HEK293T (cell line): ENCODE results near the gene MAPK8IP1.
A peak's percentile ranks its signal among the peaks of the same experiment; 100 is the strongest.
"Not testable (repeated sequence)": the region's sequence is repeated elsewhere in the genome, so short reads cannot be mapped to it uniquely, and the experiment has no call there.

Experiments used
- CTCF ChIA-PET: fragments of 350-600 bp; formaldehyde crosslinking; extraction: SDS; loops from one replicate; lab custom pipeline; 2021; ENCODE audit warnings: antibody characterized with exemption, inconsistent platforms; lab: Yijun Ruan, JAX
- POLR2A ChIA-PET: fragments of 350-600 bp; formaldehyde crosslinking; extraction: SDS; loops from one replicate; lab custom pipeline; 2020; ENCODE audit warnings: antibody characterized with exemption, inconsistent platforms; lab: Yijun Ruan, JAX
- DNase-seq: peaks from one replicate; pipeline ENCODE4 v3.0.0; 2012; ENCODE audit warnings: mixed read lengths; ENCODE audit errors: extremely low spot score
- ARNT ChIP-seq: fragments of 450-650 bp; IDR thresholded peaks from 2 replicates; pipeline ENCODE4 v1.6.1; 2017; ENCODE audit warnings: mild to moderate bottlenecking
- BHLHE40 ChIP-seq: fragments of 450-650 bp; IDR thresholded peaks from 2 replicates; pipeline ENCODE4 v1.6.1; 2016; ENCODE audit warnings: mild to moderate bottlenecking, moderate library complexity, borderline replicate concordance
- CTBP1 ChIP-seq: fragments of 450-650 bp; IDR thresholded peaks from 2 replicates; pipeline ENCODE4 v1.6.1; 2016; ENCODE audit warnings: borderline replicate concordance
- ELF4 ChIP-seq: fragments of 450-650 bp; IDR thresholded peaks from 2 replicates; pipeline ENCODE4 v1.6.1; 2017; ENCODE audit warnings: antibody characterized with exemption
- FOXA1 ChIP-seq: fragments of 450-650 bp; IDR thresholded peaks from 2 replicates; pipeline ENCODE4 v1.6.1; 2016; ENCODE audit warnings: mild to moderate bottlenecking
- FOXK2 ChIP-seq: fragments of 450-650 bp; IDR thresholded peaks from 2 replicates; pipeline ENCODE4 v1.6.1; 2016; ENCODE audit warnings: mild to moderate bottlenecking
- FOXM1 ChIP-seq: fragments of 450-650 bp; IDR thresholded peaks from 2 replicates; pipeline ENCODE4 v1.6.1; 2017; ENCODE audit warnings: mild to moderate bottlenecking, borderline replicate concordance
- HDGF ChIP-seq: fragments of 450-650 bp; IDR thresholded peaks from 2 replicates; pipeline ENCODE4 v1.6.1; 2017; ENCODE audit warnings: antibody characterized with exemption, borderline replicate concordance
- L3MBTL2 ChIP-seq: fragments of 450-650 bp; conservative IDR thresholded peaks from 2 replicates; pipeline ENCODE4 v1.6.1; 2016; ENCODE audit warnings: mild to moderate bottlenecking
- LEF1 ChIP-seq: fragments of 450-650 bp; IDR thresholded peaks from 2 replicates; pipeline ENCODE4 v1.6.1; 2017; ENCODE audit warnings: mild to moderate bottlenecking, borderline replicate concordance
- NFRKB ChIP-seq: fragments of 450-650 bp; IDR thresholded peaks from 2 replicates; pipeline ENCODE4 v1.6.1; 2016; ENCODE audit warnings: mild to moderate bottlenecking, moderate library complexity
- PKNOX1 ChIP-seq: fragments of 450-650 bp; IDR thresholded peaks from 2 replicates; pipeline ENCODE4 v1.6.1; 2016
- SP1 ChIP-seq: fragments of 450-650 bp; IDR thresholded peaks from 2 replicates; pipeline ENCODE4 v1.6.1; 2017
- SUZ12 ChIP-seq: fragments of 450-650 bp; IDR thresholded peaks from 2 replicates; pipeline ENCODE4 v1.6.1; 2016; ENCODE audit warnings: mild to moderate bottlenecking
- TARDBP ChIP-seq: fragments of 450-650 bp; IDR thresholded peaks from 2 replicates; pipeline ENCODE4 v1.6.1; 2016
- ZNF384 ChIP-seq: fragments of 450-650 bp; IDR thresholded peaks from 2 replicates; pipeline ENCODE4 v1.6.1; 2016

The MAPK8IP1 gene

GRCh38 chr11:45899448-45900174 is 14.2 kb downstream of the MAPK8IP1 start:
- DNase-seq: peak; percentile 90
- TF ChIP-seq BHLHE40: peak; percentile 69; the same call in 1 of the 2 replicates
- TF ChIP-seq SUZ12: no peak
- CTCF ChIA-PET: interaction anchor here (0.8 kb wide), 1 partner anchor 27 kb away, joined by 3 read pairs; no protein-coding TSS in a partner anchor
- POLR2A ChIA-PET: interaction anchor here (0.8 to 1.3 kb wide), 3 partner anchors 13 to 15 kb away, joined by 3 to 4 read pairs (median 3); no protein-coding TSS in a partner anchor

- POLR2A ChIA-PET: interaction anchor here (1.3 to 1.6 kb wide), 2 partner anchors 15 to 17 kb away, joined by 3 read pairs; partner anchors contain the start of gene PEX16
- not testable (repeated sequence) for DNase-seq
- CTCF ChIA-PET: interaction anchor here (0.9 kb wide), 1 partner anchor 27 kb away, joined by 5 read pairs; no protein-coding TSS in a partner anchor
Measured at GRCh38 chr11:45900175-45900800, 14.8 kb downstream of the MAPK8IP1 start.

GRCh38 chr11:45900916-45901617 is 15.6 kb downstream of the MAPK8IP1 start:
- TF ChIP-seq SP1 (no peak), FOXA1 (no peak), ARNT (no peak), CTBP1 (no peak), LEF1 (no peak), FOXM1 (no peak)
- ChIA-PET POLR2A (interaction anchor here (0.7 to 1.6 kb wide), 3 partner anchors 14 to 489 kb away, joined by 3 read pairs; partner anchors contain the start of gene PEX16), CTCF (interaction anchor here (0.9 kb wide), 2 partner anchors 28 to 482 kb away, joined by 3 to 5 read pairs; no protein-coding TSS in a partner anchor)
- no peak for DNase-seq

- no peak for TF ChIP-seq BHLHE40
- POLR2A ChIA-PET: interaction anchor here (1.6 kb wide), 1 partner anchor 16 kb away, joined by 3 read pairs; the partner anchor contains the start of gene PEX16
- CTCF ChIA-PET: interaction anchor here (0.9 kb wide), 1 partner anchor 482 kb away, joined by 3 read pairs; no protein-coding TSS in a partner anchor
- DNase-seq: no peak
Measured at GRCh38 chr11:45901626-45902025, 16.2 kb downstream of the MAPK8IP1 start.

GRCh38 chr11:45902452-45903380 is 17.3 kb downstream of the MAPK8IP1 start:
- ChIA-PET POLR2A (no interaction called here), CTCF (no interaction called here)
- DNase-seq: no peak
- TF ChIP-seq ARNT (no peak), BHLHE40 (no peak), SUZ12 (no peak), HDGF (no peak), FOXA1 (no peak), ELF4 (no peak), FOXM1 (no peak), PKNOX1 (no peak), CTBP1 (no peak), ZNF384 (no peak), TARDBP (no peak), FOXK2 (no peak), LEF1 (no peak), L3MBTL2 (no peak), SP1 (no peak), NFRKB (no peak)

GRCh38 chr11:45904309-45904915 is 19.0 kb downstream of the MAPK8IP1 start:
- POLR2A ChIA-PET: no interaction called here
- CTCF ChIA-PET: no interaction called here
- DNase-seq: no peak
- TF ChIP-seq FOXK2: no peak
- TF ChIP-seq ZNF384: no peak
- TF ChIP-seq HDGF: no peak
- no peak for TF ChIP-seq FOXA1
- no peak for TF ChIP-seq SP1
- TF ChIP-seq BHLHE40: no peak
- TF ChIP-seq CTBP1: no peak
- TF ChIP-seq PKNOX1: no peak
- TF ChIP-seq L3MBTL2: no peak
- TF ChIP-seq ELF4: no peak
- no peak for TF ChIP-seq SUZ12
- TF ChIP-seq LEF1: no peak
- TF ChIP-seq TARDBP: no peak
- TF ChIP-seq ARNT: no peak
